NCI-H2227 treated with DMSO at 0.1 percent for 48 hours (cell line): ENCODE measurements around the gene ANKRD44.
A peak's percentile ranks its signal among the peaks of the same experiment; 100 is the strongest.
"Not testable (repeated sequence)": the region's sequence is repeated elsewhere in the genome, so short reads cannot be mapped to it uniquely, and the experiment has no call there.

ENCODE experiments used
- DNase-seq: peaks from one replicate; lab custom pipeline; 2025; lab: John Stamatoyannopoulos, UW

ANKRD44 gene

GRCh38 chr2:197028230-197028629, 282.4 kb downstream of the ANKRD44 start:
- no peak for DNase-seq

GRCh38 chr2:197024206-197024605, 286.4 kb downstream of the ANKRD44 start:
- no peak for DNase-seq

- not testable (repeated sequence) for DNase-seq
Observed at GRCh38 chr2:197020921-197021320, 289.7 kb downstream of the ANKRD44 start.

GRCh38 chr2:197013098-197013497, 297.5 kb downstream of the ANKRD44 start:
- no peak for DNase-seq

- DNase-seq: peak; percentile 78
Observed at GRCh38 chr2:197011801-197012641, 298.6 kb downstream of the ANKRD44 start.

- no peak for DNase-seq
Observed at GRCh38 chr2:197011021-197011417, 299.6 kb downstream of the ANKRD44 start.

GRCh38 chr2:197010200-197011020, 300.2 kb downstream of the ANKRD44 start:
- peak; percentile 50 for DNase-seq

GRCh38 chr2:197008741-197009341, 301.7 kb downstream of the ANKRD44 start:
- not testable (repeated sequence) for DNase-seq

GRCh38 chr2:197007716-197008628, 302.6 kb downstream of the ANKRD44 start:
- DNase-seq: no peak

GRCh38 chr2:197001921-197002320, 308.7 kb downstream of the ANKRD44 start:
- no peak for DNase-seq

GRCh38 chr2:196995757-196996314, 314.7 kb downstream of the ANKRD44 start:
- DNase-seq: no peak

- no peak for DNase-seq
Observed at GRCh38 chr2:196994764-196995163, 315.8 kb downstream of the ANKRD44 start.

GRCh38 chr2:196993617-196994016, 317.0 kb downstream of the ANKRD44 start:
- no peak for DNase-seq

GRCh38 chr2:196992466-196992865, 318.1 kb downstream of the ANKRD44 start:
- DNase-seq: no peak

- DNase-seq: no peak
Observed at GRCh38 chr2:196990788-196991461, 319.7 kb downstream of the ANKRD44 start.

GRCh38 chr2:196990092-196990491, 320.5 kb downstream of the ANKRD44 start:
- DNase-seq: no peak

GRCh38 chr2:196989496-196989895, 321.1 kb downstream of the ANKRD44 start:
- DNase-seq: no peak

GRCh38 chr2:196988639-196989038, 321.9 kb downstream of the ANKRD44 start:
- DNase-seq: peak; percentile 73

- peak; percentile 92 for DNase-seq
Observed at GRCh38 chr2:196987649-196988364, 322.8 kb downstream of the ANKRD44 start.

GRCh38 chr2:196987298-196987648, 323.3 kb downstream of the ANKRD44 start:
- no peak for DNase-seq
